MM.1S (cell line): Measurements from ENCODE around the gene PRIMA1.

Experiments used
- EZH2 ChIP-seq: fragments of 300-600 bp; sonication (generic); optimal IDR thresholded peaks from 2 replicates; pipeline ENCODE3; 2017; ENCODE audit warnings: low read depth, mild to moderate bottlenecking, antibody characterized with exemption, low read length, mixed read lengths
- EZH2phosphoT487 ChIP-seq: fragments of 300-600 bp; sonication (generic); IDR thresholded peaks from 2 replicates; pipeline ENCODE4 v1.6.1; 2018; ENCODE audit warnings: antibody characterized with exemption, low read length
- TF ChIP-seq, protein P1 (sequence below): fragments of 300-600 bp; sonication (generic); IDR thresholded peaks from 2 replicates; pipeline ENCODE4 v1.5.1; 2016; ENCODE audit warnings: antibody characterized with exemption, low read length, mixed read lengths

DNA sequence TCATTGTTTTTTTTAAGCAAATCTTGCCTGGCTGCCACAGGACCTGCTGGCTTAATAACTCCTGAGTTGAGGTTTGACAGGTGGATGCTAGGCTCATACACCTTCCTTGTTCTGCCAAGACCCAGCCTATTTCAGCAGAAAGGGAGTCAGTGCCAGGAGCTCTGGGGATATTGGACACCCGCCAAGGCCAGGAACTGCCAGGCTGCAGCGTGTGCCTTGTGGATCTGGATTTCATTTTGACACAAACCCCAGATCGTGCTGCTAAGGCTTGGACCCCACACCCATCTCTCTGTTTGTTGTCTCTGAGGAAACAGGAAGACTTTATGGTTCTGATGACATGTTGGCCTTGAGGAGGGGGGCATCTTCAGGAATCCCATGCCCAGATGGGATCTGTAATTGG, 44.4 kb upstream of the PRIMA1 start:
- TF ChIP-seq EZH2phosphoT487 (no peak), EZH2 (no peak)
- TF ChIP-seq, protein P1, sequence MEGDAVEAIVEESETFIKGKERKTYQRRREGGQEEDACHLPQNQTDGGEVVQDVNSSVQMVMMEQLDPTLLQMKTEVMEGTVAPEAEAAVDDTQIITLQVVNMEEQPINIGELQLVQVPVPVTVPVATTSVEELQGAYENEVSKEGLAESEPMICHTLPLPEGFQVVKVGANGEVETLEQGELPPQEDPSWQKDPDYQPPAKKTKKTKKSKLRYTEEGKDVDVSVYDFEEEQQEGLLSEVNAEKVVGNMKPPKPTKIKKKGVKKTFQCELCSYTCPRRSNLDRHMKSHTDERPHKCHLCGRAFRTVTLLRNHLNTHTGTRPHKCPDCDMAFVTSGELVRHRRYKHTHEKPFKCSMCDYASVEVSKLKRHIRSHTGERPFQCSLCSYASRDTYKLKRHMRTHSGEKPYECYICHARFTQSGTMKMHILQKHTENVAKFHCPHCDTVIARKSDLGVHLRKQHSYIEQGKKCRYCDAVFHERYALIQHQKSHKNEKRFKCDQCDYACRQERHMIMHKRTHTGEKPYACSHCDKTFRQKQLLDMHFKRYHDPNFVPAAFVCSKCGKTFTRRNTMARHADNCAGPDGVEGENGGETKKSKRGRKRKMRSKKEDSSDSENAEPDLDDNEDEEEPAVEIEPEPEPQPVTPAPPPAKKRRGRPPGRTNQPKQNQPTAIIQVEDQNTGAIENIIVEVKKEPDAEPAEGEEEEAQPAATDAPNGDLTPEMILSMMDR, result no peak
